ENCODE measurements around the gene MS4A6A.
"Not testable (repeated sequence)": the region's sequence is repeated elsewhere in the genome, so short reads cannot be mapped to it uniquely, and the experiment has no call there.

MS4A6A gene

GRCh38 chr11:60131912-60132311, 51.0 kb downstream of the MS4A6A start:
- Histone ChIP-seq H3K36me3 (ENCODE audit: insufficient read depth) (no peaks in the 10 kb centered on the region), H3K27ac (no peak overlapping the region), H3K9ac (no peak overlapping the region), H3K4me3 (IDR thresholded peaks at IDR 0.05; ENCODE audit: insufficient read depth, low read depth, low read length) (no peak overlapping the region), H3K79me2 (ENCODE audit: insufficient read depth, low read depth) (no peaks in the 10 kb centered on the region), H4K20me1 (ENCODE audit: insufficient read depth) (no peaks in the 10 kb centered on the region), H2AFZ (ENCODE audit: low read depth) (no peak overlapping the region), H3K4me2 (no peak overlapping the region), H3K27me3 (ENCODE audit: insufficient read depth, low read depth) (no peaks in the 10 kb centered on the region), H3K4me1 (ENCODE audit: low read depth, poor library complexity, severe bottlenecking) (no peaks in the 10 kb centered on the region)
- TF ChIP-seq, protein P1, sequence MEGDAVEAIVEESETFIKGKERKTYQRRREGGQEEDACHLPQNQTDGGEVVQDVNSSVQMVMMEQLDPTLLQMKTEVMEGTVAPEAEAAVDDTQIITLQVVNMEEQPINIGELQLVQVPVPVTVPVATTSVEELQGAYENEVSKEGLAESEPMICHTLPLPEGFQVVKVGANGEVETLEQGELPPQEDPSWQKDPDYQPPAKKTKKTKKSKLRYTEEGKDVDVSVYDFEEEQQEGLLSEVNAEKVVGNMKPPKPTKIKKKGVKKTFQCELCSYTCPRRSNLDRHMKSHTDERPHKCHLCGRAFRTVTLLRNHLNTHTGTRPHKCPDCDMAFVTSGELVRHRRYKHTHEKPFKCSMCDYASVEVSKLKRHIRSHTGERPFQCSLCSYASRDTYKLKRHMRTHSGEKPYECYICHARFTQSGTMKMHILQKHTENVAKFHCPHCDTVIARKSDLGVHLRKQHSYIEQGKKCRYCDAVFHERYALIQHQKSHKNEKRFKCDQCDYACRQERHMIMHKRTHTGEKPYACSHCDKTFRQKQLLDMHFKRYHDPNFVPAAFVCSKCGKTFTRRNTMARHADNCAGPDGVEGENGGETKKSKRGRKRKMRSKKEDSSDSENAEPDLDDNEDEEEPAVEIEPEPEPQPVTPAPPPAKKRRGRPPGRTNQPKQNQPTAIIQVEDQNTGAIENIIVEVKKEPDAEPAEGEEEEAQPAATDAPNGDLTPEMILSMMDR (conservative IDR thresholded peaks at IDR 0.05; ENCODE audit: low read depth, low read length), result no peak

DNA sequence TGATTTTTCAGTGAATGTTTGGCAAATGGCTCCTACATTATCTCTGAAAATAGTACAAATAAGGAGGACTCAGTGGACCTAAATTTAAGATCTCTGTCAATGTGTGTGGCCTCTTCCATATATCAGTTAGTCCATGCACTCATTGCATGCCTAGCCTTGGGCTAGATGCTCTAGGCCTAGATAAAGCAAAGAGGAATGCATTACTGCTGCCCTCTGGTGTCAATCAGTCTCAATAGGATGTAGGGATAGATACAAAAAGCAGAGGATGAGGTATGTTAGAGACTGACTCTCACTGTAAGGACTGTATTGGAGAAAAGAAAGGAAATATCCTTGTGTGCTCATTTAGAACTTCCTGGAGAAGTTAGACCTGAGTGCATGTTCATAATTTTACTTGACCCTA, 52.4 kb downstream of the MS4A6A start:
- H3K4me2 ChIP-seq, result no peak overlapping the region
- H3K4me3 ChIP-seq (IDR thresholded peaks at IDR 0.05; ENCODE audit: insufficient read depth, low read depth, low read length), result no peak overlapping the region
- H3K27me3 ChIP-seq (ENCODE audit: insufficient read depth, low read depth), result no peaks in the 10 kb centered on the region
- H3K36me3 ChIP-seq (ENCODE audit: insufficient read depth), result no peaks in the 10 kb centered on the region
- H4K20me1 ChIP-seq (ENCODE audit: insufficient read depth), result no peaks in the 10 kb centered on the region
- no peak overlapping the region for H2AFZ ChIP-seq (ENCODE audit: low read depth)
- no peak overlapping the region for H3K9ac ChIP-seq
- H3K27ac ChIP-seq, result no peak overlapping the region
- H3K79me2 ChIP-seq (ENCODE audit: insufficient read depth, low read depth), result no peaks in the 10 kb centered on the region
- TF ChIP-seq, protein P1 (conservative IDR thresholded peaks at IDR 0.05; ENCODE audit: low read depth, low read length), result peak; percentile 30; the same call in 1 of the 2 replicates
- H3K4me1 ChIP-seq (ENCODE audit: low read depth, poor library complexity, severe bottlenecking), result no peaks in the 10 kb centered on the region

GRCh38 chr11:60129853-60130252, 53.0 kb downstream of the MS4A6A start:
- H4K20me1 ChIP-seq (ENCODE audit: insufficient read depth), result no peaks in the 10 kb centered on the region
- no peak overlapping the region for H3K9ac ChIP-seq
- H2AFZ ChIP-seq (ENCODE audit: low read depth), result no peak overlapping the region
- H3K27ac ChIP-seq, result no peak overlapping the region
- no peak overlapping the region for H3K4me3 ChIP-seq (IDR thresholded peaks at IDR 0.05; ENCODE audit: insufficient read depth, low read depth, low read length)
- TF ChIP-seq, protein P1 (conservative IDR thresholded peaks at IDR 0.05; ENCODE audit: low read depth, low read length), result no peak
- no peaks in the 10 kb centered on the region for H3K27me3 ChIP-seq (ENCODE audit: insufficient read depth, low read depth)
- H3K36me3 ChIP-seq (ENCODE audit: insufficient read depth), result no peaks in the 10 kb centered on the region
- H3K79me2 ChIP-seq (ENCODE audit: insufficient read depth, low read depth), result no peaks in the 10 kb centered on the region
- H3K4me1 ChIP-seq (ENCODE audit: low read depth, poor library complexity, severe bottlenecking), result no peaks in the 10 kb centered on the region
- no peak overlapping the region for H3K4me2 ChIP-seq

GRCh38 chr11:60128866-60129265, 54.0 kb downstream of the MS4A6A start:
- H3K27me3 ChIP-seq (ENCODE audit: insufficient read depth, low read depth); H3K27ac ChIP-seq; H2AFZ ChIP-seq (ENCODE audit: low read depth); H3K36me3 ChIP-seq (ENCODE audit: insufficient read depth); H4K20me1 ChIP-seq (ENCODE audit: insufficient read depth); H3K9ac ChIP-seq; H3K79me2 ChIP-seq (ENCODE audit: insufficient read depth, low read depth); H3K4me2 ChIP-seq; H3K4me1 ChIP-seq (ENCODE audit: low read depth, poor library complexity, severe bottlenecking); H3K4me3 ChIP-seq (IDR thresholded peaks at IDR 0.05; ENCODE audit: insufficient read depth, low read depth, low read length): not testable (repeated sequence)

DNA sequence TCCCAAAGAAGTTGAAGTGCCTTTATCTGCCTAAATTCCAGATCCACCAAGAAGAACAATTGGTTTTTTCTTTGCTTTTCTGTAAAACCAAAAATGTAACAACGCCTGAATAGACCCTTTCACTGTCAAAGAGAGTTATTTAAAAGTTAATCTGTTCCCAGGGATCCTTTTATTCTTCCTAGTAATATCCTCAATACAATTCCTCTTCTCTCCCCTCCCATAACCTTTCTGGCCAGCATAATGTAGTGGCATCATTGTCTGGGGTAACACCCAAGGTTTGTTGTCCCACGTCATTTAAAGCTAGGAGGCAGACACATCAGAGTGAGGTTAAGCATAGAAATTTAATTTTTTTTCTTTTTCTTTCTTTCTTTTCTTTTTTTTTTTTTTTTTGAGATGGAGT, 54.5 kb downstream of the MS4A6A start:
- Histone ChIP-seq H3K36me3 (ENCODE audit: insufficient read depth) (no peaks in the 10 kb centered on the region), H3K4me1 (ENCODE audit: low read depth, poor library complexity, severe bottlenecking) (no peaks in the 10 kb centered on the region), H3K27ac (no peak overlapping the region), H3K4me2 (no peak overlapping the region), H4K20me1 (ENCODE audit: insufficient read depth) (no peaks in the 10 kb centered on the region), H3K9ac (no peak overlapping the region), H3K79me2 (ENCODE audit: insufficient read depth, low read depth) (no peaks in the 10 kb centered on the region), H3K4me3 (IDR thresholded peaks at IDR 0.05; ENCODE audit: insufficient read depth, low read depth, low read length) (no peak overlapping the region), H3K27me3 (ENCODE audit: insufficient read depth, low read depth) (no peaks in the 10 kb centered on the region), H2AFZ (ENCODE audit: low read depth) (no peak overlapping the region)
- TF ChIP-seq, protein P1 (conservative IDR thresholded peaks at IDR 0.05; ENCODE audit: low read depth, low read length), result no peak

Measured in KMS-11 (cell line).